Ramos (cell line): ENCODE measurements around the gene PVR.
"Not testable (repeated sequence)": the region's sequence is repeated elsewhere in the genome, so short reads cannot be mapped to it uniquely, and the experiment has no call there.

Source experiments
- in situ Hi-C: fragments of 300-500 bp; cut with MboI; formaldehyde crosslinking; loops from one replicate; pipeline ENCODE4 v1.14.3; 2022; ENCODE audit warnings: low sequenced_read_pairs; ENCODE audit not compliant: unreplicated experiment

The PVR gene

GRCh38 chr19:44692379-44692721, 48.6 kb downstream of the PVR start:
- in situ Hi-C loops = no loop called here

GRCh38 chr19:44694184-44694579, 50.5 kb downstream of the PVR start:
- in situ Hi-C loops = no loop called here

GRCh38 chr19:44696939-44697669, 53.4 kb downstream of the PVR start:
- in situ Hi-C loops = no loop called here

DNA sequence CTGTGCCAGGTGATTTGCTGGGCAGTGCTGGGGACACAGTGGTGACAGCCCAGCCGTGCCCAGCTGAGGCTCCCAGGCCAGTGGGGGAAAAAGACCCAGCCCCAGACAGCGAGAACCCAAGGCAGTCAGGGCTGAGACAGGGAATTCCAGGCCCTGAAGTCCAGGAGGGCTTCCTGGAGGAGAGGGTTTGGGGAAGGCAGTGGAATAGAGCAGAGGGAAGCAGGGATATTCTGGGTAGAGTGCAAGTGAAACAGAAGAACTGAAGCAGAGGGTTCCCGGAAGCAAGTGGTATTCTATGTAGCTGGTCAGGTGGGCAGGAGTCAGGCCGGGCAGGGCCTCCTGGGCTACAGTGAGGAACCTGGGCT, 53.9 kb downstream of the PVR start:
- in situ Hi-C loops = no loop called here

DNA sequence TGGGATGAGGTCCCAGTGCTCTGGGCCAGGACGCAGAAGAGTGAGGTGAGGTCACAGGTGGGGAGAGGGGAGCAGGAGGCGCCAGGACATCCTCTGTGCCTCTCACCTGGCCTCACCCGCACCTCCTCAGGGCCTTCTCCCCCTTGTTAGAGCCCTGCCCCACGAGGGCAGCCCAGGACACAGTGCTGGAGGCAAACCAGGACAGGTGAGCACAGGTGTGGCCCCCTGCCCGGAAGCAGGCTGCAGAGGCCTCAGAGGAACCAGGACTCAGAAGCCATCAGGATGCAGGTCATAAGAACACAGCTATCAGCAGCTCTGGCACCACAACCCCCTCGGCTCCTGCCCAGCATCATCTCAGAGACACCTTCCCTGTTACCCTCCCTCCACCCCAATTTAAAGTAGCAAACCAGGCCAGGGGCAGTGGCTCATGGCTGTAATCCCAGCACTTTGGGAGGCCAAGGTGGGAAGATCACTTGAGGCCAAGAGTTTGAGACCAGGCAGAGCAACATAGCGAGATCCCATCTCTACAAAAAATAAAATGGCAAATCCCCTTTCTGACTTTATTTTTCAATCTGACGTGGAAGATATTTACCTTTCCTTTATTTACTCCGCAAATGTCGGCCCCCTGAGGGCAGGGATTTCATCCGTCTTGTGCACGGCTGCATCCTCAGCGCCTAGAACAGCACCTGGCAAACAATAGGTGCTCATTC, 54.9 kb downstream of the PVR start, which contains the start of gene CEACAM16:
TSS of gene CEACAM16 (plus strand) at position 660 of the 710 bp plus-strand sequence. CDS start 2,306 bp downstream, outside the sequence.
- in situ Hi-C loops = no loop called here

- in situ Hi-C loops = no loop called here
These were observed 56.8 kb downstream of the PVR start for GRCh38 chr19:44700547-44700946.

DNA sequence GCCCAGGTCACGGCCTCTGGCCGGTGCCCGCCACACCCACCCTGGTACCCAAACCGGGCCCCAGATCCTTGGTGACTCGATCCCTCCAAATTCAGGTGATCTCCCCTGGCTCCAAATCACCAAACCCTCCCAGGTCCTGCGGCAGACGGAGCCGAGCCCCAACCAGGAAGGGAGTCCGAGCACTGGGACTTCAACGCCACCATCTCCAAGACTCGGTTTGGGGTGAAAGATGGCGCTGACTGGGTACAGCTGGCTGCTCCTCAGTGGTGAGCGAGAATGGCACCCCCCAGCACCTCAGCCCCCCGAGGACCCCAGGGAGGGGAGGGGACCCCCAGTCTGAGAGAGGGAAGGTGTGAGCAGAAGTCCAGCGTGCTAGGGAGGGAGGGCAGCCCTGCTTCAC, 57.5 kb downstream of the PVR start:
- in situ Hi-C loops = no loop called here

- in situ Hi-C loops = no loop called here
These were observed 59.0 kb downstream of the PVR start for GRCh38 chr19:44702551-44703176.

DNA sequence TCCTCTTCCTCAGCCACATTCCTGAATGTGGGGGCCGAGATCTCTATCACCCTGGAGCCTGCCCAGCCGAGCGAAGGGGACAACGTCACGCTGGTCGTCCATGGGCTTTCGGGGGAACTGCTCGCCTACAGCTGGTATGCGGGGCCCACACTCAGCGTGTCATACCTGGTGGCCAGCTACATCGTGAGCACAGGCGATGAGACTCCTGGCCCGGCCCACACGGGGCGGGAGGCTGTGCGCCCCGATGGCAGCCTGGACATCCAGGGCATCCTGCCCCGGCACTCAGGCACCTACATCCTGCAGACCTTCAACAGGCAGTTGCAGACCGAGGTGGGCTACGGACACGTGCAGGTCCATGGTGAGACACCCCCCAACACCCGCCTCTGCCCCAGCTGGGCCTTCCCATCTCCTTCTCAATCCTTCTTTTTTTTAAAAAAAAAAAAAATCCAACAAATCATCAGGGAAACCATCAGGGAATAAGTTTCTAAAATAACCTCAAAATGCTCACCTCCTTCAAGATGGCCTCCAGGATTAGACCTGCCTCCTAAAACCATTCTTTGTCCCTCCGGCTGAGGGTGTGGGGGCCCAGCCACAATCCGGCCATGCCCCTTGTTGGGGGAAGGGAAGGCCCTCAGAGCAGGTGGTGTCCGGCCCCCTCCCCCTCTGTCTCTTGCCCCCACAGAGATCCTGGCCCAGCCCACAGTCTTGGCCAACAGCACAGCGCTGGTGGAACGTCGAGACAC, 59.8 kb downstream of the PVR start:
- in situ Hi-C loops = no loop called here

DNA sequence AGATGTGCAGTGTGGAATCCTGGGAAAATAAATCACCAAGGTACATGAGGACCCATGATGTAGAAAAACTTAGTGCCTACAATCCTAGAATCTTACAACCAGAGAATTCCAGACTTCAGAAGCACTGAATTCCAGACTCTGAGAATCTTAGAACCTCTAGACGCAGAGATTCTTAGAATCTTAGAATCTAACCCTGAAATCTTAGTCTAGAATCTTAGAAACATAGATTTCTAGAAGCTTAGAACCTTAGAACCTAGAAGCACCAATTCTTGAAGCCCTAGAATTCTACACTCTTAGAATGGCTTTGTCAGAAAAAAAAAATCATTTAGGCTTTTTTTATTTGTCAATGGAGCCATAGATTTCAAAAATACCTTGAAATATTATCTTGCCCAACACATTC, 61.3 kb downstream of the PVR start:
- in situ Hi-C loops = no loop called here

DNA sequence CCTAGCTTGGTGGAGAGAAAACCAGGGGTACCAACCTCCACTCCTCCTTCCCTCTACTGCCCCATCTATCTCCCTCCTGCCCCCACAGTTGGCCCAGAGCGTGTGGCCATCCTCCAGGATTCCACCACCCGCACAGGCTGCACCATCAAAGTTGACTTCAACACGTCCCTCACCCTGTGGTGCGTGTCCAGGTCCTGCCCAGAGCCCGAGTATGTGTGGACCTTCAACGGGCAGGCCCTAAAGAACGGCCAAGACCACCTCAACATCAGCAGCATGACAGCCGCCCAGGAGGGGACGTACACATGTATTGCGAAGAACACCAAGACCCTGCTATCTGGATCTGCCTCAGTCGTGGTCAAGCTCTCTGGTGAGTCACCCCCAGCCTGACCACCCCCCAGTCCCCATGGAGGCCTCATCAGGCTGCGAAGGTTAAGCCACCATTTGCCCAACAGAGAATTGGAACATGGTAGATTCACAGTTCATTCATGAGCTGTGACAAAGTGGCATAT, 61.8 kb downstream of the PVR start:
- in situ Hi-C loops = no loop called here

GRCh38 chr19:44706506-44707236, 63.0 kb downstream of the PVR start:
- in situ Hi-C loops = no loop called here

GRCh38 chr19:44707794-44708193, 64.1 kb downstream of the PVR start:
- in situ Hi-C loops = no loop called here

DNA sequence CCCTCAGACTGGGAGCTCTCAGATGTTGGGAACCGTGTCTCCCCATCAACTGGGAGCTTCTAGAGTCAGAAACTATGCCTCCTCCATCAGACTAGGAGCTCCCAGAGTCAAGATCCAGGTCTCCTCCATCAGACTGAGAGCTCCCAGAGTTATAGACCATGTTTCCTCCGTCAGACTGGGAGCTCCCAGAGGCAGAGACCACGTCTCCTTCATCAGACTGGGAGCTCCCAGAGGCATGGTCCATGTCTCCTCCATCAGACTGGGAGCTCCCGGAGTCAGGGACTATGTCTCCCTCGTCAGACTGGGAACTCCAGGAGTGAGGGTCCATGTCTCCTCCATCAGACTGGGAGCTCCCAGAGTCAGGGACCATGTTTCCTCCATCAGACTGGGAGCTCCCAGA, 65.2 kb downstream of the PVR start:
- in situ Hi-C loops = no loop called here

- in situ Hi-C loops = not testable (repeated sequence)
These were observed 65.9 kb downstream of the PVR start for GRCh38 chr19:44709434-44710266.

DNA sequence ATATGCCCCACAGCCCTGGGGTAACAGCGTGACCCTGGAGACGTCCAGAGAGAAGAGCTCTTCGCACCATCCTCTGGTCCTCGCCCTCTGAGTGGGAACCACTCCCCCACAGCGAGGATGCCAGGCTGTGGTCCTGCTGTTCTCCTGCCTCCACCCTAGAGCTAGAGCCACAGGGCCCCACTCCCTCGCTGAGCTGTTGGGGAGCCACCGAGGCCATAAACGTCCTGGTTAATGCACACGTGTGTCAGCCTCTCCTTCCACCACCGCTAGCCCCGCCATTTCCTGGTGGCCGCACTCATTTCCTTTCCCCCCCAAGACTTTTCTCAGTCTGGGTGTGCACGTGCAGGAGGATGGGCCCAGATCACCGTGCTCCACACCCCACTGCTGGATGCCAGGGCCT, 66.8 kb downstream of the PVR start:
- in situ Hi-C loops = no loop called here

DNA sequence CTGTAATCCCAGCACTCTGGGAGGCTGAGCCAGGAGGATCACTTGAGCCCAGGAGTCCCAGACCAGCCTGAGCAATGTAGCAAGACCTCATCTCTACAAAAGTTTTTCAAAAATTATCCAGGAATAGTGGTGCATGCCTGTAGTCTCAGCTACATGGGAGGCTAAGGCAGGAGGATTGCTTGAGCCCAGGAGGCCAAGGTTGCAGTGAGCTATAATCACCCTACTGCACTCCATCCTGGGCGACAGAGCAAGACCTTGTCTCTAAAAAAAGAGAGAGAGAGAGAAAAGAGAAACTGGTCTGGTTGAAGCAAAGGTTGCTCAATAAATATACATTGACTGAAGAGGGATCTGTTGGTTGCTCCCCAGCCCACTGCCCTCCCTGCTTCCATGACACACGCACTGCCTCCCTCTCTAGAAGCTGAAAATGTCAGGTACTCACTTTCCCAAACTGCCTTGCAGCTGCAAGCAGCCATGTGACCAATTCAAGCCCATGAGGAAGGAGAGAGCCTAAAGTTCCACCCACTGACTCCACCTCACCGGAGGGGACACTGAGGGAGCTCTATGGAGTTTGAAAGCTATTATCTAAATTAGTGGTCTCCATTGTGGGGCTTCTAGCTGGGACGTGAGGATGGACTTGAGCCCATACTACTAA, 69.3 kb downstream of the PVR start:
- in situ Hi-C loops = no loop called here
